Measurements from ENCODE around the gene DAB2IP.
A peak's percentile ranks its signal among the peaks of the same experiment; 100 is the strongest.

DAB2IP gene

GRCh38 chr9:121650217-121651007, 1.0 kb upstream of the DAB2IP start (continued):
- TF ChIP-seq ZNF280C (tag by site-specific recombination; IDR thresholded peaks at IDR 0.05), result no peak
- TF ChIP-seq ZNF768 (tag by site-specific recombination; IDR thresholded peaks at IDR 0.05), result no peak
- no peak for TF ChIP-seq ZBTB49 (tag by site-specific recombination; IDR thresholded peaks at IDR 0.05; ENCODE audit: low read depth)
- no peak for TF ChIP-seq SCRT1 (tag by site-specific recombination; IDR thresholded peaks at IDR 0.05; ENCODE audit: borderline replicate concordance)
- TF ChIP-seq ZNF585B (tag by site-specific recombination; IDR thresholded peaks at IDR 0.05), result no peak
- no peak for TF ChIP-seq ZFP3 (tag by site-specific recombination; IDR thresholded peaks at IDR 0.05; ENCODE audit: low read depth)
- no peak for TF ChIP-seq ZNF155 (tag by site-specific recombination; IDR thresholded peaks at IDR 0.05)
- no peak for TF ChIP-seq ZNF266 (tag by site-specific recombination; IDR thresholded peaks at IDR 0.05; ENCODE audit: low read depth)
- TF ChIP-seq ZNF248 (tag by site-specific recombination; IDR thresholded peaks at IDR 0.05), result no peak
- TF ChIP-seq ZNF335 (tag by site-specific recombination; conservative IDR thresholded peaks at IDR 0.05), result peak; percentile 67; the same call in 1 of the 2 replicates
- TF ChIP-seq ZFHX2 (tag by site-specific recombination; conservative IDR thresholded peaks at IDR 0.05), result peak; percentile 64
- TF ChIP-seq ZNF654 (tag by site-specific recombination; IDR thresholded peaks at IDR 0.05; ENCODE audit: low read depth), result no peak
- TF ChIP-seq ELK4 (IDR thresholded peaks at IDR 0.05; ENCODE audit: borderline replicate concordance, low read depth, low read length), result no peak
- 0 out of 2 replicates have a peak, but pooled peaks have one; percentile 54 for TF ChIP-seq ZBTB10 (tag by site-specific recombination; IDR thresholded peaks at IDR 0.05)
- TF ChIP-seq ZNF211 (tag by site-specific recombination; IDR thresholded peaks at IDR 0.05; ENCODE audit: low read depth), result no peak
- peak; percentile 31; the same call in 1 of the 2 replicates for TF ChIP-seq INSM2 (tag by site-specific recombination; IDR thresholded peaks at IDR 0.05)
- no peak for TF ChIP-seq ZNF837 (tag by site-specific recombination; IDR thresholded peaks at IDR 0.05)
- TF ChIP-seq ZNF221 (tag by site-specific recombination; IDR thresholded peaks at IDR 0.05; ENCODE audit: borderline replicate concordance), result no peak
- no peak for TF ChIP-seq ZNF629 (tag by site-specific recombination; IDR thresholded peaks at IDR 0.05)
- TF ChIP-seq IKZF3 (tag by site-specific recombination; IDR thresholded peaks at IDR 0.05), result peak; percentile 87
- TF ChIP-seq KLF7 (tag by site-specific recombination; IDR thresholded peaks at IDR 0.05; ENCODE audit: borderline replicate concordance), result peak; percentile 62; the same call in 1 of the 2 replicates
- no peak for TF ChIP-seq ZNF571 (tag by site-specific recombination; IDR thresholded peaks at IDR 0.05)
- no peak for TF ChIP-seq GLI4 (tag by site-specific recombination; IDR thresholded peaks at IDR 0.05)
- TF ChIP-seq ZNF214 (tag by site-specific recombination; IDR thresholded peaks at IDR 0.05; ENCODE audit: borderline replicate concordance), result no peak
- TF ChIP-seq ZXDB (tag by site-specific recombination; IDR thresholded peaks at IDR 0.05), result peak; percentile 27
- TF ChIP-seq KLF17 (tag by site-specific recombination; IDR thresholded peaks at IDR 0.05), result peak; percentile 86
- no peak for TF ChIP-seq ZNF366 (tag by site-specific recombination; conservative IDR thresholded peaks at IDR 0.05)
- TF ChIP-seq ZNF341 (tag by site-specific recombination; IDR thresholded peaks at IDR 0.05; ENCODE audit: low read depth), result peak; percentile 59
- TF ChIP-seq OVOL3 (tag by site-specific recombination; IDR thresholded peaks at IDR 0.05), result no peak
